Putamen (tissue), 1 donor: ENCODE data around the gene ATP1A4.
A peak's percentile ranks its signal among the peaks of the same experiment; 100 is the strongest.
"Not testable (repeated sequence)": the region's sequence is repeated elsewhere in the genome, so short reads cannot be mapped to it uniquely, and the experiment has no call there.

Source experiments
- DNase-seq: peaks from one replicate; pipeline ENCODE4 v3.0.0-alpha.2; 2016; ENCODE audit warnings: low spot score

Gene ATP1A4

GRCh38 chr1:160151303-160151702 lies at the start of gene ATP1A4:
Gene ATP1A4 (plus strand): TSS chr1:160151603. CDS start chr1:160152041, 438 bp downstream.
- DNase-seq: no peak

DNA sequence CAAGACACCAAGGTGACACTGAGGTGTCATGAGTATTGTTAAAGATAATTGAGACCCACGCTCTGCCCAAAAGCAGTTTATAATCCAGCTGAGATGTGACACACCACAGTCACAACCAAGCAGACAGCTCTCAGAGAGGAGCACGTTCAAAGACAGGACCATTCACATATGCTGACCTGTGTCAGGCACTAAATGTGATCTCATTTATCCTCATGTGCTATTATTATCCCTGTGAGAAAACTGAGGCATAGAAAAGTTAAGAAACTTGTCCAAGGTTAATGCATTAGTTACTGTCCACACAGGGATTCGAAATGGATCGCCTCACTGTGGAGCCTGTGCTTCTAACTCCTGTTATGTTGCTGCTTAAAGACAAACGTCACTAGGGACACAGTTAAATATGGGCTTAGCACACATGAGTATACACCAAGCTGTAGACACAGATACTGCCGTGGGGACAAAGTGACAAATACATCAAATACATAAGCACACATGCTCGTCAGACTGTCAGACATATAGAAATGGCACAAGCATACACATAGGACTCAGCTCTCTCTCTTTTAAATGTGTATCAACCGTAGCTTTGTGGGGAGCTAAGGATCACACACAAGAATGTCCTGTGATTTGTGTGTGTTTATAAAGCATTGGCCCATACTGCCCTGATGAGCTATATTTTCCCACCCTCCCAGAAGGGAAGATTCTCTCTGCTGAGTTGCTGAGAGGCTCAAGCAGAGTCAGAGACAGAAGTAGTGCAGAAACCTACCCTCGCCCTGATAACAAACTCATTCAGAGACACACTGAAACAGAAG lies 49.5 kb upstream of the ATP1A4 start:
- DNase-seq: no peak

DNA sequence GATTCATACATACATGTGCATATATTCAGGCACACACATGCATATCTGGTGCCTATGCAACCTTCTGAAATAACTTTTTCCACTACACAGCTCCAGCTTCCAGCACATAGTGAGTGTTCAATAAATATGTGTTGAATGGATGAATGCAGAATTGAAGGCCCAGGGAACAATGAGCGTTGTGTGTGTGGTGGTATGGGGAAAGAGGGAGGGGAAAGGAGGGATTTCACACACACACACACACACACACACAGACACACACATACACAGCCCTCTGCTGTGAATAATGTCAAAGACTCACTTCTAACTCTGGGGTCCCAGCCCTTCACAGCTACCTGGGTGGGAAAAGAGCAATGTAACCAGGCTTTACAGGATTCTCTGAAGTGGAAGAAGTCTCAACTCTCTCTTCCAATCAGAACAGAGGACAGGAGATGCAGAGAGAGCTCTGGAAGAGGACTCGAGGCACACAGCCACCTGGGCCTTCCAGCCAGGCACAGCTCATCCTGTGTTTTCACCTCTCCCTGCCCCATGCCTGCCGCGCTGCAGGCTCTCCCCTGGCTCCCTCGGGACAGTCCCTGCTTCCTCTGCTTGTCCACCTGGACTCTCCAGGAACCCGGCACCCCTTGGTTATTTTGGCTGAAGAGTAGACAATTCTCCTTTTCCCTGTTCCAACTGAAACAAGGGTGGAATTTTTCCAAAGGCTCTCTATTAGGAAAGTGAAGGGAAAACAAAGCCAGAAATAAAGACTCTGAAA lies 47.6 kb upstream of the ATP1A4 start:
- DNase-seq: peak; percentile 68

DNA sequence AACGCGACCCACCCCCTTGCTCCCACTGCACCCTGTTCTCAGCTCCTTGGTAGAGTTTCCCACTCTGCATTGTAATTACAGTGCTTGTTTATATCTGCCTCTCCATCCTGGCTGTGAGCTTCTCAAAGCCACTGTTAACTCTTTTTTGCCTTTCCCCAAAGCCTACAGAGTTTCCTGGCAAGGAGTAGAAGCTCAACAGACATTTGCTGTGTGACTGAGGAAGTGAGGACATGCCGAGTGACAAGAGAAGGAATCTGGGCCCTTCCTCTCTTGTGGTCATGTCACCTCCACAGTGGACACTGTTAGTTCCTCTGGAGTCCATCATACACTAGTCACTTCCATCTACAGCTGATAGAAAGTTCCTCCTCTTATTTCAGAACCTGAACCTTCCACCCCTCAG lies 46.9 kb upstream of the ATP1A4 start:
- DNase-seq: no peak

DNA sequence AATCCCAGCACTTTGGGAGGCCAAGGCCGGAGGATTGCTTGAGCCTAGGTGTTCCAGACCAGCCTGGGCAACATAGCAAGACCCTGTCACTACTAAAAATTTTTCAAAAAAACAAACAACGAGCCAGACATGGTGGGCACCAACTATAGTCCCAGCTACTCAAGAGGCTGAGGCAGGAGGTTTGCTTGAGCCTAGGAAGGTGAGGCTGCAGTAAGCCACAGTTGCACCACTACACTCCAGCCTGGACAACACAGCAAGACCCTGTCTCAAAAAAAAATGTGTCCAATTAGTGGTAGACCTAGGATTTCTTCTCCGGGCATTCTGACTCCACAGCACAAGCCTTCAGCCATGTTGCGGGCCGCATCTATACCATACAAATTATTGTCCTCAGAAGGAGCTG lies 46.2 kb upstream of the ATP1A4 start:
- DNase-seq: no peak

GRCh38 chr1:160107512-160107911 lies 43.9 kb upstream of the ATP1A4 start:
- no peak for DNase-seq

GRCh38 chr1:160108888-160109662 lies 42.3 kb upstream of the ATP1A4 start:
- DNase-seq: no peak

DNA sequence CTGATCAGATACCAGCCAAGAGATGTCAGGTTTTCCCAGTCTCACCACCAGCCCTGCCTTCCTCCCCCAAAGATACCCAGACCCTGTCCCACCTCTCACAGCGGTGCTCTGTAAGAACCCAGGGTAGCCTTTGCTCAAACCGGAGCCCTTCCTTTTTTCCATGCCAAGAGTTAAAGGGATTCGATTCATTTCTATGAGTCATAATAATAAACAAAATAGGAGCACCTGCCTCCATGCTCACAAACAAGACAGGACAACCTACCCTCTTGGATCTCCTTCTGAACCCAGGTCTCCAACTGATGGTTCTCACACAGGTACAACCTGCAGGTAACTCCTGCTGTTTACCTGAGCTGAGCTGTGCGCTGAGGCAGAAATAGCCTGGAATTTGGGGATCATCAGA lies 41.7 kb upstream of the ATP1A4 start:
- no peak for DNase-seq

DNA sequence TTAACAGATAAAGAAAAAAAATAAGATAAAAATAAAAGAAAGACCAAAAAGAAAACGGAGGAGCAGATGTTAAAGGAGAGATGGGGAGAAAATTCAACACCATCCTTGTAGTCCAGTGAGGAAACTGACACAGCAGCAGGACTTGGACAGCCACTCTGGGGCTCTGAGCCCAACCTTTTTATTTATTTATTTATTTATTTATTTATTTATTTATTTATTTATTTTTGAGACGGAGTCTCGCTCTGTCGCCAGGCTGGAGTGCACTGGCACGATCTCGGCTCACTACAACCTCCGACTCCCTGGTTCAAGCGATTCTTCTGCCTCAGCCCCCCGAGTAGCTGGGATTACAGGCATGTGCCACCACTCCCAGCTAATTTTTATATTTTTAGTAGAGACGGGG lies 39.9 kb upstream of the ATP1A4 start:
- not testable (repeated sequence) for DNase-seq

DNA sequence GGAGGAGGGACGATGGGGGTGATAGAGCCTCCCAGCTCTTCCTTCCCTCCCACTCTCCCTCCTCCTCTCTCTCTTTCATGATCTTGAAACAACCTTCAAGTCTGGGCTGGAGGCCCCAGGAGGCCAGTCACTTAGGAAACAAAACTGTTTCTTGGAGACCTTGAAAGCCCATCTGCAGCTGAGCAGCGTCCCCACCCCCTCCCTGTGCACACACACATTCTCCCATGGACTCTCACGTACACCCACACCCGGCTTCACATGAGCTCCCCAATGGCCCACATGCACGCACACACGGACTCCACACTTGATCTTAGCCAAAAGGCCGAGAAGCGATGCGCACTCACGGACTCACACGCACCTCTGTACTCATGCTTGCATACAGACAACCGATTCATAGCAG lies 39.0 kb upstream of the ATP1A4 start:
- no peak for DNase-seq

DNA sequence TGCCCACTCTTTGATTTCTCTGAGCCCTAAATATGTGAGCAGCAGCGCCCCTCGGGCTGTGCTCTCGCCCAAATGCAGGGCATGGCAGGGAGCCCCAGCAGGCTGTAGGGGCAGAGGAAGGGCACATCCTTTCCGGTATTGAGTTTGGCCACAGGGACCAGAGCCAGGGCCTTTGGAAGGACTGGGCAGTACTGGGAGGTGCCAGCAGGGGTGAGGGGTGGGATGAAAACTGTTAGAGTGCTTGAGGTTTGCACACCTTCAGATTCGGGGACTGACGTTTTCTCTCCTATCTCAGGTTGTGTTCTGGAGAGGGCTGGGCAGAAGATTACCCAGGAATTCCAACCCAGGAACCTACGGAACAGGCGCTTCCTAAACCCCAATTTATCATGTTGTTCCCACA lies 38.0 kb upstream of the ATP1A4 start:
- DNase-seq: no peak

- DNase-seq: no peak
These were observed 37.3 kb upstream of the ATP1A4 start for GRCh38 chr1:160114085-160114484.

DNA sequence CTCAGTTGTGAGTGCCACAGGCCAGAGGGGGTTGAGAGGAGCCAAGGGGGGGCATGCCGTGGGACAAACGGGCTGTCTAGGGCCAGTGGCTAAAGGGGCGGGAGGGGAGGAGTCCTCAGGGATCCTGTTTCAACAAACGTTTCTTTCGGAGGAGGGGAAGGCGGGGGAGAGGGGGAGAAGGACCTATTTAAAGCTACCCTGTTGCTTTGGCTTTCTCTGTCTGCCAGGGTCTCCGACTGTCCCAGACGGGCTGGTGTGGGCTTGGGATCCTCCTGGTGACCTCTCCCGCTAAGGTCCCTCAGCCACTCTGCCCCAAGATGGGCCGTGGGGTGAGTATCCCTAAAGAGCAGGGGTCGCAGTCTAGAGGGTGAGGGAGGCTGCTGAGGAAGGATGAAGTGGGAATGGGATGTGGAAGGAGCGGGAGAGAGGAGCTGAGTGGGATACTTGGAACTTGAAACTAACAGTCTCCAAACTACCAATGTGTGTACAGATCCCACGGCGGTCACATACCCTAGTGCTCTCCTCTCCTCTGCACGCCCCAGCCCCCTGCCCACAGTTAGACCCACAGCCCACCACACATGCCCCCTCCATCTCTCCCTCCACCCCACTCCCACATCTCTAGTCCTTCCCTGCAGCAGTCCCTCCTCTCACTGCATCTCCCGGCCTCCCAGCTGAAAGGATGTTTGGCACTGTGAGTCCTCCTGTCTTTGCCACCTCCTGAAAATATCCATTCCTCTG lies 35.7 kb upstream of the ATP1A4 start, which contains the start of gene ATP1A2:
Gene ATP1A2, plus strand, starts transcription at position 215 of the 738 bp plus-strand sequence. Its CDS starts 103 bp downstream, at position 318.
- no peak for DNase-seq

DNA sequence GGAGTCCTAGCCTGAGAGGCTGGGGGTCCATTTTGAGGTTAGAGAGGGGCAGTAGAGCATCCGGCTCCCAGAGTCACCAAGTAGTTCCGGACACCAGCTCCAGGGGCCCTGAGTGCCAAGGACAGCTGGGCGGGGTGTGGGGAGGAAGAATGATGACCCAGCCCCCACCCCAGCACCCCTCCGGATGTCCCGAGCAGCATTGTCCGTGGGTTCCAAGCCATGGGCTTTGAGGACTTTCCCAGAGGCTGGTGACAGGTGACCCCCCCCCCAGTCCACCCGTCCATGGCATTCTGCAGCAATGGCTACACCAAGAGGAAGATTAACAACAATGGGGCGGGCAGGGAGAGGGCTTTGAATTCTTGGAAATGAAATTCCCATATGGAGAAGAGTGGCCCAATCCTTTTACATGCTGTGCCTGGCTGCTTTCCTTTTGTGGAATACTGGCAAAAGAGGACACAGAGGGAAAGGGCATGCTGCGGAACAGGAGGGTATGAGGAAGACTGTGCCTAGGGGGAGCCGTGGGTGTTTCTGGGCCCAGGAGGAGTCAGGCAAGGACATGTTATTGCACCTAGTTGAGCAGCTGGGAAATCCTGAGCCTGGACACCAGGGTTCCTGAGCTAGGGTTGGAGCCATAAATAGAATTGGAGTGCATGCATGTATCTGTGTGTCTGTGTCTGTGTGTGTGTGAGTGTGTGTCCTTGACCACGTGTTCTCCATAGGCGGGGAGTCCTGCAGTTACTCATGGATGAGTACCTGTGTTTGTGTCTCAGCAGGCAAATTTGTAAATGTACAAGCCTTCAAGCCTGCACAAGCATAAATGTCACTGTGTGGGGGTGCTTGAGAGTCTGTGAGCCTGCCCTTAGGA lies 34.9 kb upstream of the ATP1A4 start:
- no peak for DNase-seq

DNA sequence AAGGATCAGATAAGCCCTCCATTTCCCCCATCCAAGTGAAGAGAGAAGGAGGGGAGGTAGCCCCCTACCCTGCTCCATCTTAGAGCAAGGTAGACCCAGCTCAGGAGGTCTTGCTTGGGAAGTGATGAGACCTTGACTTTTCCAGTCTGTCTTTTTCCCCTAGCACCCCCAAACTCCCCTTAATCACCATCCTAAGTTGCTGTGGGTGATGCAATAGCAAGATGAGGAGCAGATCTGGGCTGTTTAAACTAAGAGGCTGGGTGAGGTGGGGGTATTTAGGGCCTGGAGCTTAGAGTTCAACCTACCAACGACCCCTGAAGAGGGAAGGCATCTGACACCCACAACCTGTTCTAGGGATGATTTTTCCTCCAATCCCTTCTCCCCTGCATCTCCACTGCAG lies 34.1 kb upstream of the ATP1A4 start:
- no peak for DNase-seq

- DNase-seq: peak; percentile 82
These were observed 33.7 kb upstream of the ATP1A4 start for GRCh38 chr1:160117709-160118183.

DNA sequence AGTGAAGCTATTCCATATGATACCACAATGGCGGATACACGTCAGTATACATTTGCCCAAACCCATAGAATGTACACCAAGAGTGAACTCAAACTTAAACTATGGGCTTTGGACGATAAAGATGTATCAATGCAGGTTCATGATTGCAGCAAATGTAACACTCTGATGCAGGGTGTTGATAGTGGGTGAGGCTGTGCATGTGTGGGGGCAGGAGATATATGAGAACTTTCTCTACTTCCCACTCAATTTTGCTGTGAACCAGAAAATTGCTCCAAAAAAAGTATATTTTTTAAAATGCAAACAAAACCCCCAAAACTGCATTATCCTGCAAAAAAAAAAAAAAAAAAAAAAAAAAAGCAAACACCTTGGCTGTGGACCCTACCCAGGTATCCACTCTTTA lies 32.5 kb upstream of the ATP1A4 start:
- DNase-seq: no peak

DNA sequence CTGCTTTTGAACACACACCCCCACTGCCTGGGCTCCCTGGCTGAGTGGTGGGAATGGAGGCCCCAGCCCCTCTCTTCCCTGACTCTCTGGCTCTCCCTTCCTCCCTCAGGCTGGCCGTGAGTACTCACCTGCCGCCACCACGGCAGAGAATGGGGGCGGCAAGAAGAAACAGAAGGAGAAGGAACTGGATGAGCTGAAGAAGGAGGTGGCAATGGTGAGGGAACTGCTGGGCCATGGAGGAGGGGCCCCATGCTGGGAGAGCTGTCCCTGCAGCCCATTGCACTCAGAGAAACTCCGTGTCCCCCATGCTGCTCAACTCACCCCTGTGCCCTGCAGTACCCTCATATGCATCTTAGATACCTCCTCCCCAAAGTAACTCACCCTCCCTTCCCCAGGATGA lies 30.6 kb upstream of the ATP1A4 start:
- DNase-seq: no peak

GRCh38 chr1:160121388-160121787 lies 30.0 kb upstream of the ATP1A4 start:
- DNase-seq: no peak

DNA sequence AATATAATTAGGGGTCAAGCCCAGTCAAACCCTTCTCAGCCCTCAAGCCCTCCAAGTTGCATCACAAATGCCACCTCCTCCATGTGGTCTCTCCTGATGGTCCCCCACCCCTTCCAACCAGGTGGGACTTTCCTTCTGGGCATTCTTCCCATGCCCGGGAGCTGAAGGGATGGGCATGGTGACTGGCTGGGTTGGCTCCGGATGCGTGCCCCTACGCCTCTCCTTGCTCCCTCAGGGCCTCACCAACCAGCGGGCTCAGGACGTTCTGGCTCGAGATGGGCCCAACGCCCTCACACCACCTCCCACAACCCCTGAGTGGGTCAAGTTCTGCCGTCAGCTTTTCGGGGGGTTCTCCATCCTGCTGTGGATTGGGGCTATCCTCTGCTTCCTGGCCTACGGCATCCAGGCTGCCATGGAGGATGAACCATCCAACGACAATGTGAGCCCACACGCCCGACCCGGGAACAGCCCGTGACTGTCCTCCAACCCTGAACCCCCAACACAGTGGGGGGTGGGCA lies 28.4 kb upstream of the ATP1A4 start:
- DNase-seq: no peak
